ENCODE data around the gene MAN2B1.

DNA sequence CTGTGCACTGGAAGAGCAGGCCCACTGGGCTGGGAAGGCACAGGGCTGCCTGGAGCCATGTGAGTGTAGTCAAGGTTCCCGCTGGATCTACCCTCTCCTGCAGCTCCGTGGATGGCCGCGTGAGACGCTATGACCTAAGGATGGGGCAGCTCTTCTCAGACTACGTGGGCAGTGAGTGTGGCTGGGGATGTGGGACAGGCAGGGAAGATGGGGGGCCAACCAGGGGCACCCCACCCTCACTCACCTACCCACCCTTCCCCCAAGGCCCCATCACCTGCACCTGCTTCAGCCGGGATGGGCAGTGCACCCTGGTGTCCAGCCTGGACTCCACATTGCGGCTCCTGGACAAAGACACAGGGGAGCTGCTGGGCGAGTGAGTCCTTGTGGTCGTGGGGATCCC, 6.2 kb upstream of the MAN2B1 start:
- TF ChIP-seq POLR2A (IDR thresholded peaks at IDR 0.05) = no peak
- TF ChIP-seq, protein P1, sequence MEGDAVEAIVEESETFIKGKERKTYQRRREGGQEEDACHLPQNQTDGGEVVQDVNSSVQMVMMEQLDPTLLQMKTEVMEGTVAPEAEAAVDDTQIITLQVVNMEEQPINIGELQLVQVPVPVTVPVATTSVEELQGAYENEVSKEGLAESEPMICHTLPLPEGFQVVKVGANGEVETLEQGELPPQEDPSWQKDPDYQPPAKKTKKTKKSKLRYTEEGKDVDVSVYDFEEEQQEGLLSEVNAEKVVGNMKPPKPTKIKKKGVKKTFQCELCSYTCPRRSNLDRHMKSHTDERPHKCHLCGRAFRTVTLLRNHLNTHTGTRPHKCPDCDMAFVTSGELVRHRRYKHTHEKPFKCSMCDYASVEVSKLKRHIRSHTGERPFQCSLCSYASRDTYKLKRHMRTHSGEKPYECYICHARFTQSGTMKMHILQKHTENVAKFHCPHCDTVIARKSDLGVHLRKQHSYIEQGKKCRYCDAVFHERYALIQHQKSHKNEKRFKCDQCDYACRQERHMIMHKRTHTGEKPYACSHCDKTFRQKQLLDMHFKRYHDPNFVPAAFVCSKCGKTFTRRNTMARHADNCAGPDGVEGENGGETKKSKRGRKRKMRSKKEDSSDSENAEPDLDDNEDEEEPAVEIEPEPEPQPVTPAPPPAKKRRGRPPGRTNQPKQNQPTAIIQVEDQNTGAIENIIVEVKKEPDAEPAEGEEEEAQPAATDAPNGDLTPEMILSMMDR (IDR thresholded peaks at IDR 0.05) = no peak
- no peak for TF ChIP-seq EP300 (IDR thresholded peaks at IDR 0.05)
